Left forelimb (tissue), 1 donor: Measurements from ENCODE around the gene TMCO4.
"Not testable (repeated sequence)": the region's sequence is repeated elsewhere in the genome, so short reads cannot be mapped to it uniquely, and the experiment has no call there.

Experiments used
- DNase-seq: peaks from one replicate; pipeline ENCODE4 v3.0.0-alpha.2; 2018; ENCODE audit warnings: low spot score

TMCO4 gene

DNA sequence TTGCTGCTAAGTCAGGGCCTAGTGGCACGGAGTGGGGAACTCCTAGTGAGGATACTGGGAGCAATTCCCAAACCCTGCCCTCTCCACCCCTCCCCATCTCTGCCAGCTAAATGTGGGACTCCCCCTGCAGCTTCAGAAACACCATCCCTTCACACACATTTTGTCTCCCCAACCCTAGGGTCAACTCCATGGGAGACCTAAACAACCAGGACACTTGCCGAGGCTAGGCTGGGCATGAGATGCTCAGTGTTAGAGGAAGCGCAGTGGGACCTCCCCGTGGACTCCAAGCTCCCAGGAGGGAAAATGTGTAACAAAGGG lies 13.9 kb upstream of the TMCO4 start:
- DNase-seq: no peak

DNA sequence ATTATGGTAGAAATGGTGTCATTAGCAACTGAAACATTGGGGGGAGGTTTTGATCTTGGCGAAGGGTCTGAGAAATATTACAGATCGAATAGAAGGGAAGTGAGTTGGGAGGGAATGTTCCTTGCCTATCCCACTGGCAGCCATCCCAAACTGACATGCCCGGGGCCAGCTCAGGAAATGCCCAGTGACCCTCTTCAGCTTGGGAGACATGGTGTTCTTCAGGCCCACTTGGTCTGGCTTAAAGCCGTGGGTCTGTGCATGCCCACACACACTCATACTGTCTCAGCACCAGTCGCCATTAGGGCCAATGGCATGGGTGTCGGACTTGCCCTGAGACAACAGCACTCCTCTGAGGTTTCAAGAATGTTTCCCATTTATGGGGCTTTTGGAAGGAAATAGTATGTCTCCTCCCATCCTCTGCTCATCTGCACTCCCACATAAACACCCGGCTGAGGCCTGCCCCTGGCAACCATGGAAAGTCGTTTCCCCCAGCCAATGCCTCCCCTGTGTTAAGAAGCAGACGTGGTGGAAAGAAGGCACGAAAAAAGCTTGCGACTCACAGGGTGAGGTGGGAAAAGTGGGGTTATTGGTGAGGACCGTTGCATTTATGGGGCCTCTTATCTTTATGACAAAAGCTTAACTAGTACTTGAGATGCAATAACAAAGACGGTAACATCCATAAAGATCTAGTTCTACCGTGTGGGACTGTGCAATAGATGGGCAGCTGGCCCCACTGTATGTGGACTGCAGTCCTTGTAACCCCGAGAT lies 13.3 kb upstream of the TMCO4 start:
- DNase-seq: no peak

DNA sequence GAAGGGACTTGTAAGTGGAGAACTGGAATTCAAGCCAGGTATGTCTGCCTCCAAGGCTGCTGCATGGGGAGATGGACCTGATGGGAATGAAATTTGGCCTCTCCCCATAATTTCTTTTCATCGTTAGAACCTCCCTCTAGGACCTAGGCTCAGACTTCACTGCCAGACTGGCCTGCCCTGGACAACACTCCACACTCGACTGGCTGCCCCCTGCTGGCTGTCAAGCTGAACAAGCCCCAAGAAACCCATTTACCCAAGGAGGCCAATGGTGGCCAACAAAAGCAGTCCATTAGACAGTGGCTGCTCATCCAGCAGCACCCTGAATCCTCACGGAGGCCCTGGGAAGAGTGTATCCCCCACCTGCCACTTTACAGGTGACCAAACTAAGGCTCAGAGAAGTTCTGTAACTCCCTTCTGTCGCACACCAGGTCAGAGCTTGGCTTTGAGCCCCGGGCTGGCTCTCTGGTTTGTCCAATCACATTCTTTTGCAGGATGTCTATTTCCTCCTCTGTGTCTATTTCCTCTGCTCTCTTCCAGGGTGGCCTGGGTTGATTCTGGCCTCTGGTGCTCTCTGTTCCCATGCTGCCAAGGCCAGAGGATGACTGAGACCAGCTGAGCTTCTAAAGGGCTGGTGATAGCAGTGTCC lies 11.6 kb upstream of the TMCO4 start:
- no peak for DNase-seq

- no peak for DNase-seq
Observed at GRCh38 chr1:19809044-19809750, 9.5 kb upstream of the TMCO4 start.

GRCh38 chr1:19808351-19808750 lies 8.6 kb upstream of the TMCO4 start:
- DNase-seq: no peak

GRCh38 chr1:19804831-19805251 lies 5.1 kb upstream of the TMCO4 start:
- DNase-seq: no peak

DNA sequence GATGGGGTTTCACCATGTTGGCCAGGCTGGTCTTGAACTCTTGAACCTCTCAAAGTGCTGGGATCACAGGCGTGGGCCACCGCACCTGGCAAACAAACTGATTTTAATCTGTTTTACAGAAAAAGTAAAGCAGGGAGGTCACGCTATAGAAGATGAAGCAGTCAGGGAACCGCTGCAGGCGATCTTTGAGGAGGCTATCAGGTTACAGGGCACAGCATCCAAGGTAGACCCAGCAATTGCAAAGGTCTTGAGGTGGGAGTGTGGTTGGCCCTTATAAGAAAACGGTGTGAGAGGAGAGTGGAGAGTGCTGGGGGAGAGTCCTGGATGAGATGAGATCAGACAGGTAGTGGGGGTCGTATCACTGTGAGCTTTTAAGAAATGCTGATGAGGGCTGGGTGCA lies 2.6 kb upstream of the TMCO4 start:
- DNase-seq: no peak

- peak; percentile 74 for DNase-seq
Observed at GRCh38 chr1:19800076-19800804, 524 bp upstream of the TMCO4 start.

DNA sequence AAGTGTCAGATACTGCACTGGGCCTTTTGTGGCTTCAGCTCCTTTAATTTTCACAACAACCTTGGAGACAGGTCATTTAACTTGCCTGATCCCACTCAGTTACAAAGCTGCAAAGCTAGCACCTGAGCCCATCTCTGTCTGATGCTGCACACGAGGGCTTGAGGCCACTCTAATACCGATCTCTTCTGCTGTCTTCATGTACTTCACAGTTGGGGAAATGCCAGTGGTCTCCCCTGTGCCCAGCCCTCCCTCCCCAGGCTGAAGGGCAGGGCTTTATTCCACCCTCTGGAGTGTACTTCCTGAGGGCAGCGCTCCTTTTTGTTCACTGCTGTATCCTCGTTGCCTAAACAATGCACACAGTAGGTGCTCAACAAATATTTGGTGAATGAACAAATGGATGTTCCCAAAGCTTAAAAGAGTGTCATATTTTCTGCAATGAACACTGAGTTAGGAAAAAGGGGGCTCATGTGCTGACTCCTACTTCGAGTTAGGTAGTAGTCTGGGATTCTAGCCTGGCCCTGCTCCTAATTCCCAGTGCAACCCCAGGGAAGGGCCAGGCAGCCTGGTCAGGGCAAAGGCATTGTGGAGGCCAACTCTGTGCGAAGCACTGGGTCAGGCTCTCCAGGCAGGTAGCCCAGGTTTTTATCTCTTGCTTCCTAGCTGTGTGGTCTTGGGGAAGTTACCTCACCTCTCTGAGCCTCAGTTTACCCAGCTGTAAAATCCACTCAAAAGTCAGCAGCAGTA lies 1.1 kb downstream of the TMCO4 start:
- no peak for DNase-seq

GRCh38 chr1:19797827-19798226 lies 1.9 kb downstream of the TMCO4 start:
- no peak for DNase-seq

- DNase-seq: no peak
Observed at GRCh38 chr1:19794583-19794982, 5.1 kb downstream of the TMCO4 start.

DNA sequence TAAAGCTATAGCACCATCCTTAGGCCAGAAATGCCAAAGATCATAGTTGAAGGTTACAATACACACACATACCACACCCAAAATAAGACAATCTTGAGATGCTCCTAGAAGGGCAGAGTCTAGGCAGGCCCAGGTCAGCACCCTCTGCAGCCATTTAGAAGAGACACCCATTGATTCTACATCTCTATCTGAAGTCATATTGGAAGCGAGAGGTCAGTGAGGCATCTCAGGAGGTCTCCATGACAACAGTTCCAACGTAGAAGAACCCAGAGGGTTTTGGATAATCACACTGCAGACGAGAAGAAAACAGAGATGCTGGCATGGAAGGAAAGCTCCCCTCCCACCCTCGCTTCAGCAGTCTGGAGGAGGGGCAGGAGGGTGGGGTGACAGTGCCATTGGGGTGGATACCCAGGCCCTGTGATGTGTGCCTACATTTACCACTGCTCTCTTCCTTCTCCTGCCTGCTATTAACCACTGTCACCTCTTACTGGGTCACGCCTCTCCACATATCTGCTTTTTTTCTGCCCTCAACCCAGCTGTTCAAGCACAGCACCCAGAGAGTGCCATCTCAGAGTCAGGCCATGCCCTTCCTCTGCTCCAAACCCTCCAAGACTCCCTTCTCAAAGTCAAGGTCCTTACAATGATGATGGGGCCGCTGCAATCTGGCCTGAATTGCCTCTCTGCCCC lies 6.2 kb downstream of the TMCO4 start:
- no peak for DNase-seq

DNA sequence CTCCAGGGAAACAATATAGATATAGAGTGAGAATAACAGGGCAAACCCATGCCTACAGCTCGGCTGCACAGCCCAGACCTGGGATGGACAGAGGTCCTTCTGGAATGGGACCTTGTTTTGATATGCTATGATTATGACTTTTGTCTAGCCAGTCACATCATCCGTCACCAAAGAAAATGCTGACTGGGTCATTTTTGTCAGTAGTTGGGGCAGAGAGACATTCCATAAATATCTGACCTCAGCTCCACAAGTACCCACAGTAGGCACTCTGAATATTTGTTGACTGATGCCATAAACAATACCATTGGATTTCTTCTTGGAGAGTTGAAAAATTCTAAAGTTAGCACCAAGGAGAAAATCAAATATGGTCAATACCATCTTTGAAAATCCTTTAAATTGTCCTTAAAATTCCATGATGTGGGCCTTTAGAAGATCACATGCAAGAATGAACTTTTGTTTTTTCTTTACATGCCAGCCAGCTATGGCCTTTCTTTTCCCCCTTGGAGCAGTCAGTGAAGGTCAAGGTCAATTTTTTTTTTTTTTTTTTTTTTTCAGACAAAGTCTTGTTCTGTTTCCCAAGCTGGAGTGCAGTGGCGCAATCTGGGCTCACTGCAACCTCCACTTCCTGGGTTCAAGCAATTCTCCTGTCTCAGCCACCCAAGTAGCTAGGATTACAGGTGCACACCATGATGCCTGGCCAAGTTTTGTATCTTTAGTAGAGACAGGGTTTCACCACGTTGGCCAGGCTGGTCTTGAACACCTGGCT lies 7.3 kb downstream of the TMCO4 start:
- no peak for DNase-seq

DNA sequence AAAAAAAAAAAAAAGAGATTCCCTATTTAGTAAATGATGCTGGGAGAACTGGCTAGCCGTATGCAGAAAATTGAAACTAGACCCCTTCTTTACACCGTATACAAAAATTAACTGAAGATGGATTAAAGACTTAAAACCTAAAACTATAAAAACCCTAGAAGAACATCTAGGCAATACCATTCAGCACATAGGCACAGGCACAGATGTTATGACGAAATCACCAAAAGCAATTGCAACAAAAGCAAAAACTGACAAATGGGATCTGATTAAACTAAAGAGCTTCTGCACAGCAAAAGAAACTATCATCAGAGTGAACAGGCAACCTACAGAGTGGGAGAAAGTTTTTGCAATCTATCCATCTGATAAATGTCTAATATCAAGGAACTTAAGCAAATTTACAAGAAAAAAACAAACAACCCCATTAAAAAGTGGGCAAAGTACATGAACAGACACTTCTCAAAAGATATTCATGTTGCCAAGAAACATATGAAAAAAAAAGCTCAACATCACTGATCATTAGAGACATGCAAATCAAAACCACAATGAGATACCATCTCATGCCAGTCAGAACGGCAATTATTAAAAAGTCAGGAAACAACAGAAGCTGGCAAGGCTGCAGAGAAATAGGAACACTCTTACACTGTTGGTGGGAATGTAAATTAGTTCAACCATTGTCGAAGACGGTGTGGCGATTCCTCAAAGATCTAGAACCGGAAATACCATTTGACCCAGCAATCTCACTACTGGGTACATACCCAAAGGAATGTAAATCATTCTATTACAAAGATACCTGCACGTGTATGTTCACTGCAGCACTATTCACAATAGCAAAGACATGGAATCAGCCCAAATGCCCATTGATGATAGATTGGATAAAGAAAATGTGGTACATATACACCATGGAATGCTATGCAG lies 9.4 kb downstream of the TMCO4 start:
- DNase-seq: not testable (repeated sequence)

DNA sequence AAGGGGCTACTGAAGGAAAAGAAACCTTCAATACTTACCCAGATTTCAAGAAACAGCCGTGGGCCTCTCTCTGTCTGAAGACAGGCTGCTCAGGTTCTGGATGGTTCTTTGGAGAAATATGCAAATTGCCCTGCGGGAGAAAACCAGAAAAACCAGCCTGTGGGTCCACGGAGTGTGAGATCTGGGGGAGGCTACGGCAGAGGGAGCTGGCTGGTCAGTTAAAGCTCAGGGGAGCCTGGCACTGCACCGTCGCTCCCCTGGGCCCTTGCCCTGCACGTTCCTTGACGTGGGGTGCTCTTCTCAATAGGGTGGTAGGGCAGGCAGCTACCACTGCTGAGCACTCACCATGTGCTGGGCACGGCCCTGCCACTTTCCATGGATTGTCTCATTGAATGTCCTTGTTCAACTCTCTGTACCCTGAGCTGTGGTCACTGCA lies 12.7 kb downstream of the TMCO4 start:
- no peak for DNase-seq

GRCh38 chr1:19785660-19786059 lies 14.1 kb downstream of the TMCO4 start:
- no peak for DNase-seq

DNA sequence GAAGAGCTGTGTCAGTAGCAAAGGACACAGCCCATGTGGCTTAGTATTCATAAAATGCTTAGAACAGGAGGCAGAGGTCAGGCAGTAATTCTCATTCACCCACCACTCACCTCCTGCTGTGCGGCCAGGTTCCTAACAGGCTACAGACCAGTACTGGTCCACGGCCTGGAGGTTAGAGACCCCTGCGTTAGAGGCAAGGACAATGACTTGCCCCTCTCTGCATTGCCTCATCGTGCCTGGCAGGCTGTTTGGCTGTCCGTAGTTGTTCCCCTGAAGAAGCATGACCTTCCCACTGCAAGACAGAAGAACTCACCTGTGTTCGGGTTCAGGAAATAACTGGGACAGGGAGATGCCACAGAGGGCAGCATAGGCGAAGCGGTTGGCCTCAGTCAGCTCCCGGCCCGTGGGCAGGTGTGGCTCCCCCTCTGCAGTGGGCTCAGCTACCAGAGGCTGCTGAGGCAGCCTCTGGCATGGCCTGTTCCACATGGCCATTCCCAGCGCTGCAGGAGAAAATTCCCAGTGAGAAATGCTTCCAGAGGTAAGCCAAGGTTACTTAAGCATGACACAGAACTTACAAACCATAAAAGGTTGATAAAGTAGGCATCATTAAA lies 19.3 kb downstream of the TMCO4 start:
- no peak for DNase-seq

DNA sequence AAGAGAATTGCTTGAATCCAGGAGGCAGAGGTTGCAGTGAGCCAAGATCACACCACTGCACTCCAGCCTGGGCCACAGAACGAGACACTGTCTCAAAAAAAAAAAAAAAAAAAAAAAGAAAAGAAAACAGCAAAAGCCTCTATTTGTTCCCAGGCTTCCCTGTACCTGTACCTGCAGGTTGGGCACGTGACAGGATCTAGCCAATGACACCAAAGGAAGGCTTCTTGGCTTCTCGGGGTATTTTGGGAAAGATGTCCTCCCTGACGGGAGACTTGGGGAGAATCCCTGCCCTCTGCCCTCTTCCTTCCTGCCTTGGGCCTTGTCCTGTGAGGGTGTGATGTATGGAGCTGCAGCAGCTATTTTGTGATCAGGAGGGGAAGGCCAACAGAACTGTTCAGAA lies 22.8 kb downstream of the TMCO4 start:
- no peak for DNase-seq

DNA sequence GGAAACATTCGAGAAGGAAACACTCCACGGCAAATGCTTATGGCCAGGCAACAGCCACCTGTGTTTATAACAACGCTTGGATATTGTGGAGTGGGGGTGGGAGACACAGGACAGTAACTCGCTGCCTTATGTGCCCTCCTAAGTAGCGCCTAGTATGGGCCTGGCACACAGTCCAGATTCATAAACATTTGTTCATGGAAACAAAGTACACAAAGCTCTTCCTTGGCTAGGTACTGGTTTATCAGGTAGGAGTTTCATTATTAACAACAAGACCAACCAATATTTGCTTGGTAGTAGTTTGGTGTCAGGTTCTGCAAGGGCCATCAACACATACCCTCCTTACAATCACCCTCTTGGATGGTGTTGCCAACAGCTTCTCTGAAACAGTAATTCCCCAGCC lies 23.4 kb downstream of the TMCO4 start:
- DNase-seq: no peak
